Measurements from ENCODE around the gene C1QTNF12.

C1QTNF12 gene

GRCh38 chr1:1228596-1229321, 17.8 kb downstream of the C1QTNF12 start:
- DNase-seq (ENCODE audit: low read depth) = no peak

GRCh38 chr1:1228187-1228586, 18.3 kb downstream of the C1QTNF12 start:
- no peak for DNase-seq (ENCODE audit: low read depth)

- DNase-seq (ENCODE audit: low read depth) = no peak
Observed at GRCh38 chr1:1227386-1227785, 19.1 kb downstream of the C1QTNF12 start.

GRCh38 chr1:1226566-1227362, 19.8 kb downstream of the C1QTNF12 start:
- DNase-seq (ENCODE audit: low read depth) = no peak

GRCh38 chr1:1225913-1226312, 20.6 kb downstream of the C1QTNF12 start:
- no peak for DNase-seq (ENCODE audit: low read depth)

GRCh38 chr1:1225238-1225845, 21.2 kb downstream of the C1QTNF12 start:
- no peak for DNase-seq (ENCODE audit: low read depth)

- DNase-seq (ENCODE audit: low read depth) = no peak
Observed at GRCh38 chr1:1223891-1224290, 22.6 kb downstream of the C1QTNF12 start.

GRCh38 chr1:1223321-1223720, 23.2 kb downstream of the C1QTNF12 start:
- no peak for DNase-seq (ENCODE audit: low read depth)

GRCh38 chr1:1222575-1223225, 23.8 kb downstream of the C1QTNF12 start:
- DNase-seq (ENCODE audit: low read depth) = no peak

- DNase-seq (ENCODE audit: low read depth) = no peak
Observed at GRCh38 chr1:1221887-1222574, 24.5 kb downstream of the C1QTNF12 start.

GRCh38 chr1:1220197-1220596, 26.3 kb downstream of the C1QTNF12 start:
- DNase-seq (ENCODE audit: low read depth) = no peak

GRCh38 chr1:1219341-1219740, 27.2 kb downstream of the C1QTNF12 start:
- DNase-seq (ENCODE audit: low read depth) = no peak

- no peak for DNase-seq (ENCODE audit: low read depth)
Observed at GRCh38 chr1:1218524-1219200, 27.9 kb downstream of the C1QTNF12 start.

GRCh38 chr1:1217621-1218523, 28.6 kb downstream of the C1QTNF12 start:
- no peak for DNase-seq (ENCODE audit: low read depth)

- no peak for DNase-seq (ENCODE audit: low read depth)
Observed at GRCh38 chr1:1216770-1217620, 29.5 kb downstream of the C1QTNF12 start.

- DNase-seq (ENCODE audit: low read depth) = no peak
Observed at GRCh38 chr1:1215881-1216605, 30.5 kb downstream of the C1QTNF12 start.

- DNase-seq (ENCODE audit: low read depth) = no peak
Observed at GRCh38 chr1:1215080-1215676, 31.3 kb downstream of the C1QTNF12 start.
